HT1080 (cell line): ENCODE measurements around the gene AP1B1. TPM values are rescaled to one million over a fixed set of nuclear protein-coding genes. Genes with fewer than 3 reads are reported as not detected.
"Not testable (repeated sequence)": the region's sequence is repeated elsewhere in the genome, so short reads cannot be mapped to it uniquely, and the experiment has no call there.

Experiments
- DNase-seq: peaks from one replicate; pipeline ENCODE4 v3.0.0-alpha.2; 2015; ENCODE audit warnings: low read depth
- polyA plus RNA-seq, 2 experiments: library from polyadenylated mRNA; depleted of rRNA; stranded (reverse); fragments of >200 nt; gene quantifications; 2 replicates each; pipeline ENCODE4 v1.2.3, GENCODE V29; 2015
- total RNA-seq: library from RNA; depleted of rRNA; stranded (reverse); fragments of >200 nt; shearing (Covaris generic); gene quantifications from 2 replicates; pipeline ENCODE4 v1.2.3, GENCODE V29; 2014; rRNA removed

The AP1B1 gene
- total RNA-seq, result 88.1 and 116 TPM in 2 replicates
- polyA plus RNA-seq (2015; cell fraction: cytosol; rRNA removed), result 55.8 and 58.0 TPM in 2 replicates
- 80.6 and 81.4 TPM in 2 replicates for polyA plus RNA-seq (2015; cell fraction: nucleus; rRNA removed)

DNA sequence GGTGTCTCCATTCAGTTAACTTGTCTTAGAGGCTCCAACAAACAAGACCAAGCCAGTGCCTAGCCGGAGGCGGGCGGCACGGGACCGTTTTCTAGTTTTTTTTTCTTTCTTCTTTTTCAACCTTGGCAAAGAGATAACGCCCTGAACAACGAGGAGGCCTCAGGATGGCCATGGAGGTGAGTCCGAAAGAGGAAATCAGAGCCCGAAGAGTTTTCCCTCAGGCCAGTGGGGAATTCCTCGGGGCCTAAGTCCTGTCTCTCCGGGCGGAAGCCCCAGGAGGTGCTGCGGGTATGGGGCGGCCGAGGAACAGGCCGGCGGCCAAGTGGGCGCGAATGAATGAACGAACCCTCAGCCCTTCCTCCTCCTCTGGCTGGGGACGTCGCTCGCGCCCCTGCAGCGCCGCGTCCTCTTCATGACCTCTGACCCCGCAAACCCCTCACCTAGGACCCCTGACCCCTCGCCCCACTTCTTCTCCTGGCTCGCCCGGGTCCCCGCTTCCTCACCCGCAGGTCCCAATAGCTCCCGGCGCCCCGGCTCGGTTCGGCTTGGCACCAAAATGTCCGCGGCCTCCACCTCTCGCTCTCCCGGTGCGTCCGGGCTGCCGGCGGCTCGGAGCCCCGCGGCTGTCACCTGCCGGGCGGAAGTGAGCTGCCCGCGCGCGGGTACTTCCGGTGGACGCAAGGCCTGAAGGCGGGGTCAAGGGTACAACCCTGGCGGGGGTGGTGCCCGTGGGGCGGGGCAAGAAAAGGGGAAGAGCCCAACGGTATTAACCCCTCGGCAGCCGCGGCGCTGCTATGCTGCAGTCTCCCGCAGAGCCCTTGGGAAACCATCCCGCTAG is at the start of gene AP1B1:
Gene AP1B1, minus strand, starts transcription at position 650 of the 838 bp plus-strand sequence. CDS start 21,327 bp downstream, outside the sequence.
- peak; percentile 84 for DNase-seq

DNA sequence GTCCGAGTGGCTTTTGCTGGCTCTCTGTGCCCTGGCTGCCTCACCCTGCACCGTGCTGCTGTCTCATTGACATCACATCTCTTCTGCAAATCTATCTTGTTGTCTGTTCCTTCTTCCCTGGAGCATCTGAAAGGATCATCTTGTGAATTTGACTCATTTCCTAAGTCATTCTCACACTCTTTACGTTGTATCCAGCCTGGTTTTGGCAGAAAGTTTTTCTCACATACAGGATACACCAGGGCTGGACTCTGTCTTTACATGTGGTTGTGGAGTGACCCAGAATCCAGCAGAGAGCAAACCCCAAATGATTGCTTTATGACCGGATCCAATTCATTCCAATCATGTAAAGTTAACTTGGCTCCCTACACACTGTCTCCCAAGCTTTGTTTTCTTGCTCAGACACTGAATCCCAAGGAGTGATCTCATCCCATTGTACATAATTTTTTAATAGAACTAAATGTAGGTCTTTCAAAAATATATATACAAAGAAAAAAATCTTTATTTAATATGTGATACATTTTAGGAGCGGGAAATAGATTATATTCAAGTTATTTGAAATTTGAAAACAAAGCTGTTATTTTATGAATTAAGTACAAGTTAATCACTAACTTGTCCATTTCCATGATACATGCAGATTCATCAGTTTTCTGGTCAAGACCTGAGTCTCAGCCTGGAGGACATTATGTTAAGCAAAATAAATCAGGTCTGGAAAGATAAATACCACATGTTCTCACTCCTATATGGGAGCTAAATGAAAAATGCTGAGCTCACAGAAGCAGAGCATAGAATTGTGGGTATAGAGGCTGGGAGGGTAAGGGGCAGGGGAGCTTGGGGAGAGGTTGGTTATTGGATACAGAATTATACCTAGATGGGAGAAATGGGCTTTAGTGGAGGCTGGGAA is 47.1 kb upstream of the AP1B1 start:
- DNase-seq, result peak; percentile 7

DNA sequence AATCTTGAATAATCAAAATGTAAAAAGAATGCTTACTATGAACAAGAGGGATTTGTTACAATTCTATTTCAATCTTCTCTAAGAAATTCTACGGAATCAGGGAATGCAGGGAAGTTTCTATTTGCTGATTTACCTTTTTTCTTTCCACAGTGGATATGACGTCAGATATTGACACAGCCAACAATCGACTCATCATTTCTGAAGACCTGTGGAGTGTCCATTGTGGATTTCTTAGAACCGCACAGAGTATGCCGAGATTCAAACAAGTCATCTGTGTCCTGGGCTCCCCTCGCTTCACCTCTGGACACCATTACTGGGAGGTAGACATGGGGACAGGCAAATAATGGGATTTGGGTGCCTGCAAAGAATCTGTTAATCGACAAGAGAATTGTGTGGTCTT is 45.9 kb upstream of the AP1B1 start:
- DNase-seq, result no peak

DNA sequence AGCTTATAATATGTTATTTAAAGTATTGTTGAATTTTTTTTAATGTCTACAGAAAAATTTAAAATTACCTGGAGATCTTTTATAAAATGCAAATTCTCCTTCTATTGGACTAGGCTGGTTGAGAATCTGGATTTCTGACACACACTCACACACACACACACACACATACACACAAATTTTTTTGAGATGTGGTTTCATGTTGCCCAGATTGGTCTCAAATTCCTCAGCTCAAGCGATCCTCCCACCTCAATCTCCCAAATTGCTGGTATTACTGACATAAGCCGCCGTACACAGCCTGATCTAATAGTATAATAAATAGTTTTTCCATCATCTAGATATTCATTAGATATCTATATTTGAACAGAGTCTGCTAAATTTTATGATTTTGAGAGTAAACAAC is 45.5 kb upstream of the AP1B1 start:
- DNase-seq, result no peak

DNA sequence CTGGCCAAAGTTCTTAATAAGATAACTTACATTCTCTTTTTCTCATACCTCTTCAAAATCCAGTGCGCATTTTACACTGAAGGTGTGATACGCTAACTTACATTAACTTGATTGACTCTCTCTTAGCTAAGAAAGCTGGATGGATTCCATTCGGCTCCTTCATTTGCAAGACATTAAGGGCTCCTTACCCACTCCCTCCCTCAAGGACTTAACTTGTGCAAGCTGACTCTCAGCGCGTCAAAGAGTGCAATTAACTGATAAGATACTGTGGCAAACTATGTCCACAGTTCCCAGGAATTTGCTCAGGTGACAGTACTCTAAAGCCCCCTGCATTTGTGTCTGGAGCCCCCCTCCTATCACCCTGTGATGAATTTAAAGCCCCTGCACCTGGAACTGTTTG is 43.6 kb upstream of the AP1B1 start:
- DNase-seq, result no peak

DNA sequence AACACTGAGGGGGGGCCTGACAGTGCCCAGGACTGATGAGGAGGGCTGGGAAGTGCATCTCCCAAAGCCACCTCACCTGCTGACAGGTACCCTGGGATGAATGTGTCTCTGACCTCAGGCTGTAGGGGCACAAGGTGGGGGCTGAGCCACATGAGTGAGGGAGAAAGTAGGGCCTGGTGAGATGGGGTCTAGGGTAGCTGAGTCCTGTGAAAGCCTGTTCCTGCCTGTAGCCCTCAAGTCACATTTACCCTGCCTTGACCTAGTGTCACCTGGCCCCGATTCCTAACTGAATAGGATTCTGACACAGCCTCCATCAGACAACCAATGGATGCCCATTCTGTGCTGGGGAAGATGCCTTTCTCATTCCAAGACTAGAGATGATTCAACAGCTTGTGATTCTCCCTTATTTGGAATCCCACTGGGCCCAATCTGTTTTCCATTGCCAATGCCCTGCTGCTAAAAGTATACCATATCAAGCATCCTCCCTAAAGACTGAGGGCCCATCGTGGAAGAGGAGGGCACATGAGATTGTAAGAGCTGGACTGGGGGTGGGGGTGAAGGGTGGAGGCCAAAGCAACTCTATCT is 38.9 kb upstream of the AP1B1 start:
- no peak for DNase-seq

DNA sequence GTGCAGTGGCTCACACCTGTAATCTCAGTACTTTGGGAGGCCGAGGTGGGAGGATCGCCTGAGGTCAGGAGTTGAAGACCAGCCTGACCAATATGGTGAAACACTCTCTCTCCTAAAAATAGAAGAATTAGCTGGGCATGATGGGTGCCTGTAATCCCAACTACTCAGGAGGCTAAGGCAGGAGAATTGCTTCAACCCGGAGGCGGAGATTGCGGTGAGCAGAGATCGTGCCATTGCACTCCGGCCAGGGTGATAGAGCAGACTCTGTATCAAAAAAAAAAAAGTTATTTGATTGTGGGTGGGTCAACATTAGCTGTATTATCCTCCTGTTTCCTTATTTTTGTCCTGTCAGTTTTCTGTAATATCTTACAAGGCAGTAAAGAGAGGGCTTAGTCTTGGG is 38.1 kb upstream of the AP1B1 start:
- DNase-seq, result no peak

DNA sequence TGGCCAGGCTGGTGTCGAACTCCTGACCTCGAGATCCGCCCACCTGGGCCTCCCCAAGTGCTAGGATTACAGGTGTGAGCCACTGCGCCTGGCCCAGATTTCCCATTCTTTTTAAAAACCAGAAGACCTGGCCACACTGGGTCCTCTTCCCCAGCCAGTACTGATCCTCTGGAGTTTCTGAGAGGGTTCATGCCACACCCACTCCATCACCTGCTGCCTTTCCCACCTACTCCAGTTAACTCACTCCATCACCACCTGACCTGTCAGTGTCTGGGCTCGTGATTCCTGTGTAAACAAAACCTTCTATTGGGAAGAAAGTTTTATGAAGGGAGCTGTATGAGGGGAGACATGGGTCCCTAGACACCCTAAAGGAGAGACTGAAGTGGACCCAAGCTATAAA is 30.3 kb upstream of the AP1B1 start:
- DNase-seq, result not testable (repeated sequence)

DNA sequence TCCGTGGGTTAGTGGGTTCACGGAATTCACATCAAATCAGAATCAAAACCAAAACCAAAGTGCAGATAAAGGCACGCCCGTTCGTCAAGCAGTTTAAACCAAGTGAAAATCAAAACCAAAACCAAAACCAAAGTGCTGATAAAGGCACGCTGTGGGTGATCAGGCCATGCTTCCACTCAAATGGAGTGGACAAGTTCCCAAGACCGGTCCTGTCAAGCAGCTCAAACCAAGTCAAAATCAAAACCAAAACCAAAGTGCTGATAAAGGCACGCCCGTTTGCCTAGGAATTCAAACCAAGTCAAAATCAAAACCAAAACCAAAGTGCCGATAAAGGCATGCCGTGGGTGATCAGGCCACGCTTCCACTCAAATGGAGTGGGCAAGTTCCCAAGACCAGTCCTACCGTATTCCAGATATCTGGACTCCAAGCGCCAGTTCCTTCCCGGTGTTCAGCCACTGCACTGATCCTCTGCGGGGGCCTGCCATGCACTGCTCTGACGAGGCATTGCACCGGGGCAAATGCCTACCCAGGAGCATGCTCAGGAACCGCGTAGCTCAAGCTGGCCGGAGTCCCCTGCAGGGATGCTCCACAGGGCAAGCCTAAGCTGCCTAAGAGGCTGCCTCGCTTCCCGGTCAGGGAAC is 26.7 kb upstream of the AP1B1 start:
- DNase-seq, result peak; percentile 63

DNA sequence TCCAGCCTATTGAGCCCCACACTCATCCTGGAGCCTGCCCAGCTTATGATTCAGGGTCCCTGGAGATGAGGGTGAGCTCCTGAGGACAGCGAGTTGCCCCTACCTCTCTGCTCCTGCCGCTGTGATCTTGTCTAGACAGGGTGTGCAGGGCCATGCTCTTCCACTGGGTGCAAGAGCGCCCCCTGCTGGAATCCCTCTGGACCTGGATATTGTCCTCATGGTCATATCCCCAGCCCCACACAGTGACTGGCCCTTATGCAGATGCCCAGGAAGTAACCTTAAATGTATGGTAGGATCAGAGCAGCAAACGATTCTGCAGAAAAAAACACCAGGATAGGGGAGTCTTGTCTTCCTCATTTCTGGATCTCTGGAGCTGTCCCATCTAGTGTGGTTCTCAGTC is 24.4 kb upstream of the AP1B1 start:
- DNase-seq, result peak; percentile 53

DNA sequence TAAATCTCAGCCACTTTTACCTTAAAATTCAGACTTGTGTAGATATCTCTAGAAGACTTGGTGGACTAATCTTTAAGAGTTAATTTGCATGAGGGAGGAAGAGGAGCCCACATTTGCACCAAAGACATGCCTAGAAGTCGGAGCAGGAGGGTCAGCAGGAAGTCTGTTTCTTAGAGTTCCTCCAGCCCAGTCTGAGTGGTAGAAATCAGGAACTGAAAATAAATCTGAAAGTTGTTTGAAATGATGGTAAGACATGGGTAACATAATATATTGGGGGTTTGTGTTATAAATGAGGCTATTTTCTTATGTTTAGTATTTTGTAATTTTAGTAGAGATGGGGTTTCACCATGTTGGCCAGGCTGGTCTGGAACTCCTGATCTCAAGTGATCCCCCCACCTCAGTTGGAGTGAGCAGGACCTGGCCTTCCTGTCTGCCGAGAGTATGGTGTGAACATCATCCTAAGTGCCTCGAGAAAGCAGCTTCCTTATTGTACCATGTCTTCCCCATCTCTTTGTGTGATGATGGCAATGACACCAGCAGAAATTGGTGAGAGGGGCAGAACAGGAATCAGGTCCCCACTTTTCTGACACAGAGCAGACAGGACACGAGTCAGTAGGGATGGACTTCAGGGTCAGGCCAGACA is 23.3 kb upstream of the AP1B1 start:
- DNase-seq, result not testable (repeated sequence)

DNA sequence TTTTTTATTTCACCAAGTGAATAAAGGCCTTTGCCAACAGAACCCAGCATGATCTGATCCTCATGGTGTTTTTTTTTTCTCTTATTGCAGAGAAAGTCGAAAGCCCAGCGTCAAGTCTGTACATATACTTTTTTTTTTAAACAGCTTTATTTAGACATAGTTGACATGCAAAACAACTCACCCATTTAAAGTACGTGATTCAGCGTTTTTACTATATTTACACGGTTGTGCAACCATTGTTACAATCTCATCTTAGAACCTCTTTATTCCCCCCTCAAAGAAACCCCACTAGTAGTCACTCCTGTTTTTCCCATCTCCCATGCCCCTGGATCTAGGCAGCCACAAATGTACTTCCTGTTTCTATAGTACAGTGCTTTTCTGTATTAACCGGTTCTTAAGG is 20.6 kb upstream of the AP1B1 start:
- DNase-seq, result no peak

DNA sequence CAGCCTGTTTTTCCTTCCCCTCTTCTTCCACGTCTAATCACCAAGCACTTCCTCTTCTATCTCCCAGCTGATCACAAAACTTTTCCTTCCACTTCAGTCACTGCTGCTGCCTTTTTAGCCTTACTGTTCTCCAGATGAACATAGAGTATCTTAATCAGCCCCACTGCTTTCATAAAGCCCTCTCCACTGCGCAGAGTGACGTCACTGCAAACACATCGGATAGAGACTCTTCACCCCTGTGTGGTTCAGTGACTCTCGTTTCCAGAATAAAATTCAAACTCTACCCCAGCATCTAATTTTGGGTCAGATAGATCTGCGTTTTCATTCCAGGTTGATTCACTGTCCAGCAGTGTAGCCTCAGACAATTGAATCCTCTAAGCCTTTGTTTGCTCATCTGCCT is 13.2 kb upstream of the AP1B1 start:
- DNase-seq, result not testable (repeated sequence)

DNA sequence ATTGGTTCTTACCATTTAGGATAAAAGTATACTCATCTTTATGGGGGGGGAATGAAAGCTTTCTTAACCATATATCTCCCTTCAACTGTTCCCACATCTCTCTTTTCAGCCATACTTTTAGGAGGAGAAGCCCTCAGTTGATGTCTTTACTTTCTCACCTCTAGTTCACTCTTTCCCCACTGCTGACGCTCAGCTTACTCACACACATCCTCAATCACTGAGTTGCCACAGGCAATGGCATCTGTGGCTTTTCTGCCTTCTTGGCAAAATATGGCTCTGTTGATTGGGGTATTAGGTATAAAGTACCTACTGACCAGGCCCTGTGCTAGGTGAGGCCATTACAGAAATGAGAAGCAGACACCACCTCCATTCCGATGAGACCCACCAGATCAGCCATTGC is 12.2 kb upstream of the AP1B1 start:
- DNase-seq, result no peak

DNA sequence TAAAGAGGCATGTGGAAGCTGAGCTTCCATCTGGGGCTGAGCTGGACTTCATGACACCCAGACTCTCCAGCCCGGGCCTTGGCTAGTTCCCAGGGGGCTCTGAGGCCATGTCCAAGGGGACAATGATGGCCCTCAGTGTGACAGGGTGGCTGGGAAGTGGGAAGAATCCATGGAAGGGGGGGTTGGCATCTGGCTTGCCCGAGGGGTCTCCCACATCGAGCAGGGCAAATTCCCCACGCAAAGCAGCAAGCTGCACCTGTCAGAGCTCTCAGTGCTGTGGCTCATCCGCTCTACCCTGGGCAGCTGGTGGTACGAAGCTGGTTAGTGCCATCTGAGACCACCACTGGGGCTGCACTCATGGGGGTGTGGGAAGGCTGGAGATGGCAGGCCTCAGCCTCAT is 9.4 kb upstream of the AP1B1 start:
- DNase-seq, result no peak

DNA sequence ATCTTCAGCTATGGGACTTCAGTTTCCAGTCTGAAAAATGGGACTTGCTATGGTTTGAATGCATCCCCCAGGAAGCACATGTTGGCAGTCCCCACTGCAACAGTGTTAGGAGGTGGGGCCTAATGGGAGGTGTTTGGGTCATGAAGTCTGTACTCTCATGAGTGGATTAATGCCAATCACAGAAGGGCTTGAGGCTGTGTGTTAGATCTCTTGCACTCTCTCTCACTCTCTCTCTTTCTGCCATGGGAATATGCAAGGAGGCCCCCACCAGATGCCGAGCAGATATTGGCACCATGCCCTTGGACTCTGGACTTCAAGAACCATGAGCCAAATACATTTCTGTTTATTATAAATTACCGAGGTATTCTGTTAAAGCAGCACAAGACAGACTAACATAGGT is 7.8 kb upstream of the AP1B1 start:
- no peak for DNase-seq

DNA sequence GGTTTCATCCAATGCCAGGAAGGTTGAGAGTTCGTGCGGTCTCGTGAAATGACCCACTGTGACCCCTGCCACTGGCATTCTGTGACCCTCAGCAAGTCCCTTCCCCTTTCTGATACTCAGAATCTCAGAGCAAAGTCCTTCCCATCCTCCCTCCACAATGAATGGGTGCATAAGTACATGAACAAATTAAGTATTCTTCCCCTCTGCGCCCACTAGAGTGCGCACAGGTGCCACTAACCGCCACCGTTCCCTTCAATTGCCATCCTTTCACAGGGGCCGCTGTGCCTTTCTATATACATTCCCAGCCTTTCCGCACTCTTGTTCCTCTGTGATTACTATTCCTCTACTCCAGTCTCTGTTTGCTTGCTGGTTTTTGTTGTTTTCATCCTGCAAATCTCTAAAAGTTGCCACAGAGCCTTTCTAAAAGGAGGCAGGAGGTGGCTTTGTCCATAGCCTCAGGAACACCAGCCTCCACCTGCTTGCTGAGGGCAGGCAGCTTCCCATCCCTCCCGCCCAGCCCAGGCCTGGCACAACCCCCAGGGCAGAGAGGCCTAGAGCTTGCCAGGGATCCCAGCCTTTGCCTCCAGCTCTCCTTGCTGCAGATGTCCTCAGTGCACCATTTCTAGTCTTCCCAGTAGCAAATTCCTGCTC is 6.7 kb upstream of the AP1B1 start:
- peak; percentile 78 for DNase-seq

DNA sequence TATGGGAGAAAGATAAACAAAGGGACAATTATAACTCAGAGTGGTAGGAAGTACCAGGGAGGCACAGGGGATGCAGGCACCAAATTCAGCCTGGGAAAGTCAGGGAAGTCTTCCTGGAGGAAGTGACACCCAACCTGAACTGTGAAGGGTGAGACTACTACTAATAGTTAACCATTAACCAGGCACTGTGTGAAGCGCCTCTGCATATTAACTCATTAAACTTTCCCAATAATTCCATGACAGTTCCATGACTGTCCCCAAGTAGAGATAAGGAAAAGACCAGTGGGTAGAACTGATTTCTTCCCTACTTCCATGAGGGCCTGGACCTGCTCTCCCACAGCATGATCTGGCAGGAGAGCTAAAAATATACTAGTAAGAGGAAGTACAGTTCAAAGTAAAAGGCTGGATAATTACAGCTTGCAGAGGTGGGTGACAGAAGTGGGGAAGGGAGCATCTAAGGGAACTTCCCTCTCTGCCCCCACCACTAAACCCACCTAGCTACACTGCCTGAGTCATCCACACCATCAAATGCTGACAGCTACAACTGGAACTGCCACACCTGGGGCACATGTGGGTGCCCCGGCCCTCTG is 4.7 kb upstream of the AP1B1 start:
- DNase-seq, result no peak

DNA sequence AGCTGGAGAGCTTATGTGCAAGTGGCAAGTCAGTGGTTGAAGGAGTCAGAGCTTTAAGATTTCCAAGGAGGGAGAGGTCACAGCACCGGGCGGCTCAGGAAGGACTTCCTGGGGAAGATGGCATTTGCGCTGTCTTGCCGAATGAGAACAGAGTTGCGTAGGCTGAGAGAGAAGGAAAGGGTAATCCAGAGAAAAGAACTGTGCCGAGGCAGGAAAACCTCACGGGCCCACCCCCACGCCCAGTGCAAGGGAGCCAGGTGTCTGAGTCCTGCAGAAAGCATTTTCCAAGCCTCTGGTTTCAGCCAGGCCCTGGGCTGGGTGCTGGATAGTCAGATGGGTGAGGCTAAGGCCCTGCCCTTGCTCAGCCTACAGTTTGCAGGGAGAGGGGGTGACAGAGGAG is 3.2 kb upstream of the AP1B1 start:
- no peak for DNase-seq

DNA sequence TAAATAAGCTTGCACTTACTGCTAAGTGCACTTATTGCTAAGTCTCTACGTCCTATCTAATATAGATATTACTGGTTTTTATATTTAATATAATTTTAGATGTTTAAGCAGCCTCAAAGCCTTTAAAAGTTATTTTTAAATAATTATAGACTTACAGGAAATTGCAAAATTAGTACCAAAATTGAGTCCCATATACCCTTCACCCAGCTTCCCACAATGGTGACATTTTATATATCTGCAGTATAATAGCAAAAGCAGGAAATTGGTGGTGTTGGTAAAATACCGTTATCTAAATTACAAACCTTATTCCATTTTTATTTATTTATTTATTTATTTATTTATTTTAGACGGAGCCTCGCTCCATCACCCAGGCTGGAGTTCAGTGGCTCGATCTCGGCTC is 1.9 kb upstream of the AP1B1 start:
- DNase-seq, result no peak
